ENCODE results near the gene SSUH2.

Gene SSUH2

DNA sequence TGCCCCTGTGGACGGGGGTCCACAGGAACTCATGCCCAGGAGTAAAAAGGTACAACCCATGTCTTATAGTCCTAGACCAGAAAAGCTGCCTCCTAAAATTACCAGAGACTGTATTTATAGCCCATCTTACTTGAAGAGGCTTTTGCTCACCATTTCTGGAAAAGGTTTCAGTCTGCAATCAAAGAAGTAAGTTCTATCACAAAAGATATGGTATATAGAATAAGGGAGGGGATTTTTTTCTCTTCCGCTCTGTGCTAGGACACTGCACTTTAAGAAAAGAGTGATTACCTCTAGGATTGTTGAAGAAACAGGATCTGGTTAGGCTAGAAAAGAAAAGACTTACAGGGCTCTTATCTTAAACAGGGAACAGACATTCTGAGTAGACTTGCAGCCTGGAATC, 2.6 kb downstream of the SSUH2 start:
- no peak for DNase-seq (ENCODE audit: extremely low read depth, insufficient read length)
- Histone ChIP-seq H3K36me3 (ENCODE audit: control insufficient read depth, insufficient read depth, low read length) (no peaks in the 10 kb centered on the region), H3K4me3 (replicated peaks; ENCODE audit: low read depth, low read length) (no peak overlapping the region), H3K27me3 (replicated peaks; ENCODE audit: control insufficient read depth, insufficient read depth, low read length) (no peaks in the 10 kb centered on the region; the same call in none of the 2 replicates)
- TF ChIP-seq, protein P1, sequence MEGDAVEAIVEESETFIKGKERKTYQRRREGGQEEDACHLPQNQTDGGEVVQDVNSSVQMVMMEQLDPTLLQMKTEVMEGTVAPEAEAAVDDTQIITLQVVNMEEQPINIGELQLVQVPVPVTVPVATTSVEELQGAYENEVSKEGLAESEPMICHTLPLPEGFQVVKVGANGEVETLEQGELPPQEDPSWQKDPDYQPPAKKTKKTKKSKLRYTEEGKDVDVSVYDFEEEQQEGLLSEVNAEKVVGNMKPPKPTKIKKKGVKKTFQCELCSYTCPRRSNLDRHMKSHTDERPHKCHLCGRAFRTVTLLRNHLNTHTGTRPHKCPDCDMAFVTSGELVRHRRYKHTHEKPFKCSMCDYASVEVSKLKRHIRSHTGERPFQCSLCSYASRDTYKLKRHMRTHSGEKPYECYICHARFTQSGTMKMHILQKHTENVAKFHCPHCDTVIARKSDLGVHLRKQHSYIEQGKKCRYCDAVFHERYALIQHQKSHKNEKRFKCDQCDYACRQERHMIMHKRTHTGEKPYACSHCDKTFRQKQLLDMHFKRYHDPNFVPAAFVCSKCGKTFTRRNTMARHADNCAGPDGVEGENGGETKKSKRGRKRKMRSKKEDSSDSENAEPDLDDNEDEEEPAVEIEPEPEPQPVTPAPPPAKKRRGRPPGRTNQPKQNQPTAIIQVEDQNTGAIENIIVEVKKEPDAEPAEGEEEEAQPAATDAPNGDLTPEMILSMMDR (IDR thresholded peaks at IDR 0.05; ENCODE audit: insufficient read depth, low read length, poor library complexity, severe bottlenecking), result no peak

DNA sequence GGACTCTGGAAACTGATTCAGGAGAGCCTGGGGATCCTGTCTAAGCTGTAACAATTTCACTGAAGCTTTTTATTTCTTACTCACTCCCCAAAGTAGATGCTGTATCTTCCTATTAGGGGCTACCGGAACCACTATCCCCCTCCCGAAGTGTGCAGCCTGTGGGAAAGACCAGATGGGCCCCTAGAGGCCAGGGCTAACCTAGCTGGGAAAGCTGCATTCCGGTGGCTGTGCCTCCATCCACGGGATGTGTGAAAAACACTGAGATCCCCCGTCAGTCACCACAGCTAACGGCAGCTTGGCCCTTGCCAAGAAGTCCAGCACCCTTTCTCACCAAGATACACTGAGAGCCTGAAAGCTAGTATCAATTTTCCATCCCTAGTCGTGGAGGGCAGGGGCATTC, 3.1 kb downstream of the SSUH2 start:
- H3K4me3 ChIP-seq (replicated peaks; ENCODE audit: low read depth, low read length), result no peak overlapping the region
- TF ChIP-seq, protein P1 (IDR thresholded peaks at IDR 0.05; ENCODE audit: insufficient read depth, low read length, poor library complexity, severe bottlenecking), result no peak
- DNase-seq (ENCODE audit: extremely low read depth, insufficient read length), result no peak

DNA sequence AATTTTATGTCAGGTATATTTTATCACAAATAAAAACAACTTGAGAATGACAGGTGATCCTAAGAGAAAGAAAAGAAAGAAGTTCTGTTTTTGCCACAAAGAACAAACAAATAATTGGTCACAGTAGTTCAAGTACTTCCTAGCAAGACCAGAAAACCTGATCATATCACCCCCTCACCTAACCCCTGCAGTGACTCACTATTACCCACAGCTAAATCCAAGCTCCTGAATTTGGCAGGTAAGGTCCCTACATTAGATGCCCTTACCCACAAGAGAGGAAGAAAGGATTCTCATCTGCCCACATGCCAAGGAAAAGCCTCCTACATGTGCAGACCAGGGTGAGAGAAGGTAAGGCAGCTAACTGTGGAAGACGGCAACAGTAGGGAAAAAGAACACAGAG, 4.4 kb downstream of the SSUH2 start:
- DNase-seq (ENCODE audit: extremely low read depth, insufficient read length), result no peak
- TF ChIP-seq, protein P1 (IDR thresholded peaks at IDR 0.05; ENCODE audit: insufficient read depth, low read length, poor library complexity, severe bottlenecking), result no peak
- H3K36me3 ChIP-seq (ENCODE audit: control insufficient read depth, insufficient read depth, low read length), result no peaks in the 10 kb centered on the region
- H3K27me3 ChIP-seq (replicated peaks; ENCODE audit: control insufficient read depth, insufficient read depth, low read length), result peaks cover 1% of the 10 kb centered on the region
- H3K4me3 ChIP-seq (replicated peaks; ENCODE audit: low read depth, low read length), result no peak overlapping the region

More for the DNA sequence above, 3.1 kb downstream of the SSUH2 start:
- Histone ChIP-seq H3K27me3 (replicated peaks; ENCODE audit: control insufficient read depth, insufficient read depth, low read length) (peaks cover under 1% of the 10 kb centered on the region), H3K36me3 (ENCODE audit: control insufficient read depth, insufficient read depth, low read length) (no peaks in the 10 kb centered on the region)

DNA sequence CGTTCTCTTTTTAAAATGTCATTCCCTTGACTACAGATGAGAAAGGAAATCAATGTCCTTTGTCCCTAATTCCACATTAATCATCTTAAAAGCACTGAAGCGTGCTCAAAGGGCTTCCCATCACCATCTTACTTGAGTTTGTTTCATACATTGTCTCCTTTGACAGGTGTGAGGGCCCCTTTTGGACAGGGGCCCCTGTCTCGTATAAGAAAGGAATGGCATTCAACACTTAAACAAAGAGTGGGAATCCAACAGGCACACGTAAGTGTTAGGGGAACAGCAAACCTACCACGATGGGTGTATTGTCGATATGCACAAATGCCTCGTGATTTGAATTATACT, 5.0 kb downstream of the SSUH2 start:
- DNase-seq (ENCODE audit: extremely low read depth, insufficient read length), result no peak
- H3K4me3 ChIP-seq (replicated peaks; ENCODE audit: low read depth, low read length), result no peak overlapping the region
- TF ChIP-seq, protein P1 (IDR thresholded peaks at IDR 0.05; ENCODE audit: insufficient read depth, low read length, poor library complexity, severe bottlenecking), result no peak
- H3K36me3 ChIP-seq (ENCODE audit: control insufficient read depth, insufficient read depth, low read length), result no peaks in the 10 kb centered on the region
- H3K27me3 ChIP-seq (replicated peaks; ENCODE audit: control insufficient read depth, insufficient read depth, low read length), result peaks cover 1% of the 10 kb centered on the region

DNA sequence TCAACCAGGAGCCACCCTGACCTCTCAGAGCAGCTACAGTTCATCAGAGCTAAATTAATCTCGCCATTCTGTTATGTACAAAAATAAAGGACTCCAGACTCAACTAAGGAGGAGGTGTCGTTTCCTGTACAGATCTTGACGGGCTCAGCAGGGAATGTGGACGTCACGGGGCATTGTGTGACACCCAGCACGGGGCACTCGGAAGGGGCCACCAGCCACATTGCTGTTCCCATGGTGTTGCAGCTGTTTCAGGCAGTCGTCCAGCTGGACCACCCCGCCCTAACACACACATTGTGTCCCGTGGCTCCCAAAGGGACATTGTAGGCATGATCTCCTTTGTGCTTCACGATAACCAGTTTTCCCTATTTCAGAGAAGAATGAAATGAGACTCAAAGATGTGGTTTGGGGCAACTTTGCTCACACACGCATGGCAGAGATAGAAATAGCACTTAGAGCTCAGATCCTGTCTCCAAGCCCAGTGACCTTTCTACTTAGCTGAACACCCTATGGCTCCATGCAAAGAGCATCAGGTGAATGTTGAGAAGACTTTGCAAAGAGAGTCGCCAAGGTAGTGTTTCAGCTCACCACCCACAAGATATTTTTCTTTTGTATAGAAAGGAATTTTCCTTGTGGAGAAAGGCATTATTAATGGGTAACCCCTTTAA, 5.5 kb downstream of the SSUH2 start:
- H3K36me3 ChIP-seq (ENCODE audit: control insufficient read depth, insufficient read depth, low read length), result no peaks in the 10 kb centered on the region
- no peak overlapping the region for H3K4me3 ChIP-seq (replicated peaks; ENCODE audit: low read depth, low read length)
- peaks cover 1% of the 10 kb centered on the region; the same call in 1 of the 2 replicates for H3K27me3 ChIP-seq (replicated peaks; ENCODE audit: control insufficient read depth, insufficient read depth, low read length)
- no peak for DNase-seq (ENCODE audit: extremely low read depth, insufficient read length)
- TF ChIP-seq, protein P1 (IDR thresholded peaks at IDR 0.05; ENCODE audit: insufficient read depth, low read length, poor library complexity, severe bottlenecking), result no peak

DNA sequence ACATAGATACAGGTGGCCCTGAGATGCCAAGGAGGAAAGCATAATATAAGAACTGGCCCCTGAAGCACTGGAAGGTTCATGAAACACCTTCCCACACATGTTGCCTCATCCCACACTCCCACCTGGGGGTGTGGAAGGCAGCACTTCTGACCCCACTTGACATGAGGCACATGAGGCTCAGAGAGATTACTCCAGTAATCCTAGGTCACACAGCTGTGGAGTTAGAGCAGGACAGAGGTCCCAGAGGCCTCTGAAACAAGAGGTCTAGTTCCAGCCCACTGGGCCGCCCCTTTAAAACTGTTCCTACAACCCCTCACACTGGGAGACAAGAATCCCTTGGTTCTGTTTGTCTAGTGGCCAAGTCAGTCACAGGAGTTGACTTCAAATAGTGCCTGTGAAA, 7.2 kb downstream of the SSUH2 start:
- H3K4me3 ChIP-seq (replicated peaks; ENCODE audit: low read depth, low read length), result no peak overlapping the region
- no peaks in the 10 kb centered on the region for H3K36me3 ChIP-seq (ENCODE audit: control insufficient read depth, insufficient read depth, low read length)
- H3K27me3 ChIP-seq (replicated peaks; ENCODE audit: control insufficient read depth, insufficient read depth, low read length), result peaks cover 1% of the 10 kb centered on the region; the same call in 1 of the 2 replicates
- no peak for DNase-seq (ENCODE audit: extremely low read depth, insufficient read length)
- TF ChIP-seq, protein P1 (IDR thresholded peaks at IDR 0.05; ENCODE audit: insufficient read depth, low read length, poor library complexity, severe bottlenecking), result no peak
